SK-N-SH (cell line): ENCODE results near the gene SLC2A3.

ENCODE experiments used
- CTCF ChIP-seq: fragments of 200-600 bp; sonication (generic); IDR thresholded peaks from 2 replicates; pipeline ENCODE4 v1.6.1; 2017; ENCODE audit warnings: antibody characterized with exemption, mild to moderate bottlenecking, moderate library complexity
- USF2 ChIP-seq: fragments of 150-350 bp; IDR thresholded peaks from 2 replicates; pipeline ENCODE4 v1.6.1; 2017; ENCODE audit warnings: antibody characterized with exemption, low read length, low read depth, borderline replicate concordance
- YY1 ChIP-seq: IDR thresholded peaks from 2 replicates; pipeline ENCODE4 v1.4.0; 2012; ENCODE audit warnings: low read depth, mild to moderate bottlenecking

DNA sequence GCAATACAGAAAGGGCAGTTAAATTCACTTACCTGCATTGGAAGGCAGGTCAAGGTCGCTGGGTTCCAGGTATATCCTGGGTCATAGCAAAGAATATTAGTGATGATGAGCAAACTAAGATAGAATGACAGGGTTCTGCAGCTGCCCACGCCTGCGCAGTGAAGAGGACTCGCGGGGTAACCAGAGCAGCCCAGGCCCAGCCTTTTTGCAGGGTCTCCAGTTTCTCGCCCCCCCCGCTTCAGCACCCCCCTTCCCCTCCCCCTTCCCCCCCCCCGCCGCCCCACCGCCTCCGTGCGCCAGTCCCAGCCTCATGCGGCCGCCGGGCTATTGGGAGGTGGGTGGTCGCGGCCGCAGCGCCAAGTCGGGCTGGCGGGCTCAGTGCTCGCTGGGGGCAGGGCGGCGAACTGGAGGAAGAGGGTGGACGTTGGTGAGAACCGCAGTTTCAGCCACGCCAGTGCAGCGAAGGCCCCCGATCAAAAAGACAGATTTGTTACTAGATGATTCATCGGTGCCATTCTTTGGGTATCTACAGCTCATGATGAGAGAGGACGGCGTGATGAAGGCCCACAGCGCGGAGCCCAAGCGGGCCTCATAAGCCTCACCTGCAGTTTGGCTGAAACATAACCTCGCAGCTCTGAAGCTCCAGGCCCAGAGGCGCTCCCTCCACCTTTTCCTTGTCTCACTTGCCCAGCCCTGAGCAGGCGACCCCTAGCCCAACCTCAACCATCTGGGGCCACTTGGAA lies 20.2 kb downstream of the SLC2A3 start:
- TF ChIP-seq YY1 (no peak), CTCF (no peak), USF2 (no peak)
